Upper lobe of left lung (tissue), 6 donors: ENCODE measurements around the gene MAP6. TPM values are rescaled to one million over a fixed set of nuclear protein-coding genes. Genes with fewer than 3 reads are reported as not detected.
A peak's percentile ranks its signal among the peaks of the same experiment; 100 is the strongest.
"Not testable (repeated sequence)": the region's sequence is repeated elsewhere in the genome, so short reads cannot be mapped to it uniquely, and the experiment has no call there.

ENCODE experiments used
- ATAC-seq, 2 donors: fragments of 200-7000 bp; cut with Tn5 transposase; one replicate each; pipeline ENCODE4 v1.9.1; 2022; ENCODE audit warnings: mild to moderate bottlenecking in 2 of 2, moderate library complexity in 2 of 2; ENCODE audit not compliant: low FRiP score in 2 of 2
- DNase-seq, 2 donors: peaks; one replicate each; pipeline ENCODE4 v3.0.0-alpha.2; 2019 to 2020
- H3K27ac ChIP-seq, 4 donors: fragments of 200-600 bp; sonication (generic); one replicate each; pipeline ENCODE4 v1.5.1; 2016 to 2019
- H3K27me3 ChIP-seq, 4 donors: fragments of 200-600 bp; sonication (generic); one replicate each; pipeline ENCODE4 v1.5.1; 2017 to 2019
- H3K36me3 ChIP-seq, 4 donors: fragments of 200-600 bp; sonication (generic); one replicate each; pipeline ENCODE4 v1.5.1; 2016 to 2019
- H3K4me1 ChIP-seq, 4 donors: fragments of 200-600 bp; sonication (generic); one replicate each; pipeline ENCODE4 v1.5.1; 2018 to 2019
- H3K4me3 ChIP-seq, 4 donors: fragments of 200-600 bp; sonication (generic); one replicate each; pipeline ENCODE4 v1.5.1; 2017 to 2019; ENCODE audit warnings: mild to moderate bottlenecking in 2 of 4, moderate library complexity in 1 of 4
- H3K9me3 ChIP-seq, 4 donors: fragments of 200-600 bp; sonication (generic); one replicate each; pipeline ENCODE4 v1.5.1; 2018 to 2019
- EP300 ChIP-seq, 4 donors: sonication (generic); formaldehyde crosslinking; IDR thresholded peaks; one replicate each; pipeline ENCODE4 v1.5.1; 2017; ENCODE audit warnings: antibody characterized with exemption in 4 of 4, control low read depth in 2 of 4
- POLR2A ChIP-seq, 4 donors: fragments of 450-650 bp; IDR thresholded peaks; one replicate each; pipeline ENCODE4 v1.5.1; 2016 to 2017; ENCODE audit warnings: antibody characterized with exemption in 4 of 4, mild to moderate bottlenecking in 2 of 4
- POLR2AphosphoS5 ChIP-seq, 2 donors: sonication (generic); formaldehyde crosslinking; IDR thresholded peaks; one replicate each; pipeline ENCODE4 v1.5.1; 2017; ENCODE audit warnings: antibody characterized with exemption in 2 of 2
- WGBS, 2 donors: methylation state at CpG; one replicate each; pipeline ENCODE4 v1.1.5; 2017 to 2018; 5-methylcytosine and 5-hydroxymethylcytosine counted together
- total RNA-seq, 6 donors: library from RNA; depleted of rRNA in 4 of 6; stranded (reverse); fragments of >200 nt in 4 of 6; gene quantifications; one replicate each; pipeline versions ENCODE4 v1.1.0 to v1.2.1, GENCODE V29; 2016 to 2021
- TF ChIP-seq, protein P1 (sequence below), 6 experiments: fragments of 450-650 bp in 4 of 6; fragments of 200-600 bp in 2 of 6; sonication (generic) in 2 of 6; IDR thresholded peaks; one replicate each; pipeline ENCODE4 v1.5.1; 2016 to 2019; ENCODE audit warnings: antibody characterized with exemption in 6 of 6
- donor health status: DM: no; HTN: no; CAD: no; lungs with moderate emphysema.
- donor health status: DM: no; HTN: yes; CAD: no; lungs with severe emphysema.

MAP6 gene
- total RNA-seq, 6 donors from 2014 or later: 3.5 to 17.6 (median 8.9) TPM

- Histone ChIP-seq H3K4me1 (peaks cover 8 to 22% (median 11%) of the 10 kb centered on the region in 4 donors), H3K9me3 (no peaks in the 10 kb centered on the region), H3K4me3 (no peak overlapping the region), H3K27me3 (peaks cover 0 to 4% (median 0%) of the 10 kb centered on the region in 4 donors), H3K36me3 (no peaks in the 10 kb centered on the region), H3K27ac (no peak overlapping the region)
- DNase-seq (no peak), ATAC-seq (no peak)
- no peak for TF ChIP-seq POLR2A (IDR thresholded peaks at IDR 0.05)
- no peak for TF ChIP-seq EP300 (IDR thresholded peaks at IDR 0.05)
- WGBS, 2 donors: 86 to 93% methylated on average over 6 of the region's 6 CpGs
Measured at GRCh38 chr11:75588051-75588481, 80.8 kb downstream of the MAP6 start.

DNA sequence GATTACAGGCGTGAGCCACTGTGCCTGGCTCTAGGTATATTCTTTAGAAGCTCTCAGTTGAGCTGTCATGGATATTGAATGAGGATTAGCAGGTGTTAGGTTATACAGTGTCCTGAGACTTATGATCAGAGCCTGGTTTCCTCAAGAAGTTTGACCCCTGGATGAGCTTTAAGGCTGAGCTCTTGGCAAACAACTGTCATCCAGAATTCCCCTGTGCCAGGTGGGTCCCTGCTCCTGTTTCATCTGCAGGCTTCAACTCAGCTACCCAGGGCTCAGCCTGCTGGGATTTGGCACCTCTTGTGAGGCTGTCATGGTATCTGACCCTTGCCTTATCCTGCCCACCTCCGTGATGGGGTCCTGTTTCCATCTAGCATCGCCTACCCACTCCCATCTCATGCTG lies 82.4 kb downstream of the MAP6 start:
- ATAC-seq (no peak), DNase-seq (no peak)
- Histone ChIP-seq H3K4me1 (peaks cover 16 to 34% (median 19%) of the 10 kb centered on the region in 4 donors), H3K27me3 (peaks cover 0 to 4% (median 0%) of the 10 kb centered on the region in 4 donors), H3K9me3 (no peaks in the 10 kb centered on the region), H3K27ac (no peak overlapping the region), H3K36me3 (no peaks in the 10 kb centered on the region), H3K4me3 (no peak overlapping the region)
- TF ChIP-seq POLR2A (IDR thresholded peaks at IDR 0.05): no peak
- TF ChIP-seq, protein P1, sequence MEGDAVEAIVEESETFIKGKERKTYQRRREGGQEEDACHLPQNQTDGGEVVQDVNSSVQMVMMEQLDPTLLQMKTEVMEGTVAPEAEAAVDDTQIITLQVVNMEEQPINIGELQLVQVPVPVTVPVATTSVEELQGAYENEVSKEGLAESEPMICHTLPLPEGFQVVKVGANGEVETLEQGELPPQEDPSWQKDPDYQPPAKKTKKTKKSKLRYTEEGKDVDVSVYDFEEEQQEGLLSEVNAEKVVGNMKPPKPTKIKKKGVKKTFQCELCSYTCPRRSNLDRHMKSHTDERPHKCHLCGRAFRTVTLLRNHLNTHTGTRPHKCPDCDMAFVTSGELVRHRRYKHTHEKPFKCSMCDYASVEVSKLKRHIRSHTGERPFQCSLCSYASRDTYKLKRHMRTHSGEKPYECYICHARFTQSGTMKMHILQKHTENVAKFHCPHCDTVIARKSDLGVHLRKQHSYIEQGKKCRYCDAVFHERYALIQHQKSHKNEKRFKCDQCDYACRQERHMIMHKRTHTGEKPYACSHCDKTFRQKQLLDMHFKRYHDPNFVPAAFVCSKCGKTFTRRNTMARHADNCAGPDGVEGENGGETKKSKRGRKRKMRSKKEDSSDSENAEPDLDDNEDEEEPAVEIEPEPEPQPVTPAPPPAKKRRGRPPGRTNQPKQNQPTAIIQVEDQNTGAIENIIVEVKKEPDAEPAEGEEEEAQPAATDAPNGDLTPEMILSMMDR (IDR thresholded peaks at IDR 0.05): no peak
- no peak for TF ChIP-seq EP300 (IDR thresholded peaks at IDR 0.05)
- TF ChIP-seq POLR2AphosphoS5 (IDR thresholded peaks at IDR 0.05): no peak
- 94 to 95% methylated on average over 3 of the region's 3 CpGs for WGBS, 2 donors

- no peaks in the 10 kb centered on the region for H3K9me3 ChIP-seq
- peaks cover 16 to 34% (median 19%) of the 10 kb centered on the region in 4 donors for H3K4me1 ChIP-seq
- WGBS, 2 donors: 53 to 67% methylated on average over 6 to 8 of the region's 8 CpGs
- H3K36me3 ChIP-seq: no peaks in the 10 kb centered on the region
- no peak overlapping the region for H3K4me3 ChIP-seq
- H3K27ac ChIP-seq: peak overlapping the region in 2 of 4 donors; percentile 93 to 100
- peaks cover 0 to 4% (median 0%) of the 10 kb centered on the region in 4 donors for H3K27me3 ChIP-seq
- ATAC-seq (no peak), DNase-seq (no peak)
- TF ChIP-seq EP300 (IDR thresholded peaks at IDR 0.05) (no peak), POLR2A (IDR thresholded peaks at IDR 0.05) (no peak), POLR2AphosphoS5 (IDR thresholded peaks at IDR 0.05) (no peak)
- TF ChIP-seq, protein P1 (IDR thresholded peaks at IDR 0.05): no peak
Measured at GRCh38 chr11:75585293-75585670, 83.6 kb downstream of the MAP6 start.

GRCh38 chr11:75584659-75585292 lies 84.1 kb downstream of the MAP6 start:
- H3K36me3 ChIP-seq, H3K4me3 ChIP-seq, ATAC-seq, DNase-seq, H3K9me3 ChIP-seq, H3K27me3 ChIP-seq: not testable (repeated sequence)
- peak overlapping the region in 3 of 4 donors; percentile 90 to 100 (median 93) for H3K27ac ChIP-seq
- H3K4me1 ChIP-seq: peaks cover 16 to 34% (median 19%) of the 10 kb centered on the region in 4 donors
- WGBS, 2 donors: 89 to 93% methylated on average over 12 of the region's 12 CpGs

DNA sequence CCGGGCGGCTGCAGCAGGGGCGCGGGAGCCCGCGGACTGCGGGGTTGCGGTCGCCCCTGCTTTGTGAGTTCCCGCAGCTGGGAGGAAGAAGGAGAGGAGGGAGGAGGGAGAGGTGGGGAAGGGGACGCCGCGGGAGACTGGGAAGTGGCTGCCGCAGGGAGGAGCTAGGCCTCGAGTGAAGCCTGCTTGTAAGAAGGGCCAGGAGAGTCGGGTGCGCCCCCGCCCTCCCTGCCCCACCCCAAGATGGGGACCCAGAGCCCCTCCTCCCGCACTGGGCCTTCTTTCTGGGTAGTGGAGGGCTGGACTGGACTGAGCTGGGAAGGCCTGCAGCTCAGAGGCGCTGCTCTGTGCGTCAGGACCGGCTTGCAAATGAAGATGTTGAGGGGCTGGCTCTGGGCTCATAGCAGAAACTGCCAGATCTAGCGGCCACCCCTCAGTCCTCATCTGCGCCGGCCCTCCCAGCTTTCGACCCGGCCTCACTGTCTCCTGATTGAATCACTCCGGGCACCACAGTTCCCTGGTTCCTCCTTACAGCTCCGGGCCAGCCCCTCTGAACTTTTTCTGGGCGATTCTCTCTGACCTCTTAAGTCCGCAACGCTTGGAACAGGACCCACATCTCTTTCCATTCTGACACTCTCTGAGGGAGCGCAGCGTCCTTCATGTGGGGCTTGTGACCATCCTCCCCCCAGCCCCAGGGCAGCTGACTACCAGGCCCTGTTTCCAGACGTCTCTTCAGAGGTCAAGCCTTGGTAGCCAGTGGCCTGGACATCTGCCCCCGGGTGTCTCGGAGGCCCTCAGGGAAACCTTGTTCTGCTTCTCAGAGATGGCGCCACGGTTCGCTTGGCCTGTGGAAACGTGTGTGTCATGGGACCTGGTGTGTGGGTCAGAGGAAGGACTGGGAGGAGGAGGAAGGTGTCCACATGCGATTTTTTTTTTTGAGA lies 84.8 kb downstream of the MAP6 start:
- DNase-seq (peak; percentile 77 to 86), ATAC-seq (peak; percentile 73 to 83)
- Histone ChIP-seq H3K36me3 (no peaks in the 10 kb centered on the region), H3K4me3 (peak overlapping the region; percentile 50 to 80 (median 66)), H3K27me3 (peaks cover 0 to 4% (median 0%) of the 10 kb centered on the region in 4 donors), H3K4me1 (peaks cover 16 to 34% (median 19%) of the 10 kb centered on the region in 4 donors), H3K27ac (peak overlapping the region; percentile 83 to 100 (median 92)), H3K9me3 (no peaks in the 10 kb centered on the region)
- 28 to 31% methylated on average over 39 to 41 of the region's 42 CpGs for WGBS, 2 donors
- TF ChIP-seq EP300 (IDR thresholded peaks at IDR 0.05) (no peak), POLR2AphosphoS5 (IDR thresholded peaks at IDR 0.05) (peak in 1 of 2 donors; percentile 33)
